ENCODE results near the gene ATP10A. TPM values are rescaled to one million over a fixed set of nuclear protein-coding genes. Genes with fewer than 3 reads are reported as not detected.

Gene ATP10A
- total RNA-seq, 1 experiment from 2014 or later: 0.02 TPM

DNA sequence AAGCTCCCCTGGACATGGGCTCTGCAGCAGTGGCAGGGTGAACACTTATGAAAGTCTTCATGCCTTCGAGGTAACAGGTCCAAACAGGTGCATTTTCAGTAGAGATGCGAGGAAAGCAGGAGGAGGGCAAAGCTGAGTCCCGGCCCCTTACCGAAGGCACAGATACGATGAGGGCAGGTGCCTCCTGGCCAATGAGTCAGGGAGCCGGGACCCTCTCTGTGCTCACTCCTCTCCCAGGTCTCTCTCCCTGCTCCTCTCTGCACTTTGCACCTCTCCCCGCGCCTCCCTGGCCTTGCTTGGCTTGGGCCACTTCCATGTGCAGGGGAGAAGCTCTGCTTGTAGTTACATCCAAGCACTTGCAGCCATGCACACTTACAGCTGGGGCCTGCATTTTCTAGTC is 187.1 kb downstream of the ATP10A start:
- ChIA-PET CTCF (no interaction called here), POLR2A (no interaction called here), RAD21 (ENCODE audit: low non-redundant PET in 1 of 2, low total read pairs in 2 of 2, uncharacterized antibody in 2 of 2, unreplicated experiment in 2 of 2) (interaction anchor here in 1 of 2 experiments (0.7 kb wide), 1 partner anchor 108 kb away, joined by 3 read pairs; no protein-coding TSS in a partner anchor)
- Histone ChIP-seq H2AFZ (ENCODE audit: low read depth, low read length, poor library complexity, severe bottlenecking) (no peak overlapping the region), H4K20me1 (ENCODE audit: insufficient read depth) (no peaks in the 10 kb centered on the region), H3K4me3 (replicated peaks in 1 of 2; ENCODE audit: low read depth in 1 of 2, low read length in 2 of 2) (no peak overlapping the region), H3K4me1 (ENCODE audit: control insufficient read depth in 1 of 2, insufficient read depth in 2 of 2, low read length in 2 of 2) (no peaks in the 10 kb centered on the region), H3K27me3 (ENCODE audit: insufficient read depth, low read length) (no peaks in the 10 kb centered on the region), H3K9me2 (ENCODE audit: insufficient read depth) (no peaks in the 10 kb centered on the region), H3K9ac (ENCODE audit: low read length) (no peak overlapping the region), H3K36me3 (ENCODE audit: control insufficient read depth in 1 of 2, insufficient read depth in 2 of 2, low read length in 2 of 2) (no peaks in the 10 kb centered on the region), H3K27ac (ENCODE audit: low read depth, low read length) (no peak overlapping the region), H3K79me2 (ENCODE audit: insufficient read depth, low read length) (no peaks in the 10 kb centered on the region), H3K4me2 (ENCODE audit: low read length) (no peak overlapping the region), H3K9me3 (ENCODE audit: control insufficient read depth in 1 of 2, insufficient read depth in 1 of 2, low read depth in 1 of 2, low read length in 2 of 2) (peaks cover 3 to 51% of the 10 kb centered on the region in 2 experiments; a peak in 2 of 4 replicates)
- ATAC-seq: no peak
- TF ChIP-seq, protein P1, sequence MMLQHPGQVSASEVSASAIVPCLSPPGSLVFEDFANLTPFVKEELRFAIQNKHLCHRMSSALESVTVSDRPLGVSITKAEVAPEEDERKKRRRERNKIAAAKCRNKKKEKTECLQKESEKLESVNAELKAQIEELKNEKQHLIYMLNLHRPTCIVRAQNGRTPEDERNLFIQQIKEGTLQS (IDR thresholded peaks at IDR 0.05): no peak
- no peak for DNase-seq (ENCODE audit: low read depth, low spot score)
- no TSS peak for BruUV-seq (replicated peaks)
- intact Hi-C loops (cut with micrococcal nuclease): no loop called here

DNA sequence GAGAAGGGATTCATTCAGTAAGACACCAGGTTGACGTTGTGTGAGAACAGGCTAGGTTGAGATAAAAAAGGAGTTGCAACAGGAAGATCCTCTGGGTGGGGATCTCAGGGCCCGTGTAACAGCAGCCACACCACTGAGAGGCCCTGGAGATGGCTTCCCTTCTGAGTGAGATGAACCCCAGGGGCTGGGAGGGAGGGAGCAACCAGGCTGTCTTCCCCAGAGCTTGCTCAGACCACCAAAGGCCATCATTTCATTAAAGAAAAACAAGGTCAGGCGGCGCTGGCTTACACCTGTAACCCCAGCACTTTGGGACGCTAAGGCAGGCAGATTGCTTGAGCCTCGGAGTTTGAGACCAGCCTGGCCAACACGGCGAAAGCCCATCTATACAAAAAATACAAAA is 187.7 kb downstream of the ATP10A start:
- Histone ChIP-seq H3K9me2 (ENCODE audit: insufficient read depth) (no peaks in the 10 kb centered on the region), H3K4me1 (ENCODE audit: control insufficient read depth in 1 of 2, insufficient read depth in 2 of 2, low read length in 2 of 2) (no peaks in the 10 kb centered on the region), H2AFZ (ENCODE audit: low read depth, low read length, poor library complexity, severe bottlenecking) (no peak overlapping the region), H3K9me3 (ENCODE audit: control insufficient read depth in 1 of 2, insufficient read depth in 1 of 2, low read depth in 1 of 2, low read length in 2 of 2) (peaks cover 3 to 46% of the 10 kb centered on the region in 2 experiments; a peak in 2 of 4 replicates), H3K36me3 (ENCODE audit: control insufficient read depth in 1 of 2, insufficient read depth in 2 of 2, low read length in 2 of 2) (no peaks in the 10 kb centered on the region), H3K27me3 (ENCODE audit: insufficient read depth, low read length) (no peaks in the 10 kb centered on the region), H3K9ac (ENCODE audit: low read length) (no peak overlapping the region), H3K4me3 (replicated peaks in 1 of 2; ENCODE audit: low read depth in 1 of 2, low read length in 2 of 2) (no peak overlapping the region), H3K79me2 (ENCODE audit: insufficient read depth, low read length) (no peaks in the 10 kb centered on the region), H3K4me2 (ENCODE audit: low read length) (no peak overlapping the region), H4K20me1 (ENCODE audit: insufficient read depth) (no peaks in the 10 kb centered on the region), H3K27ac (ENCODE audit: low read depth, low read length) (no peak overlapping the region)
- ATAC-seq (no peak), DNase-seq (ENCODE audit: low read depth, low spot score) (no peak)
- intact Hi-C loops (cut with micrococcal nuclease): no loop called here
- POLR2A ChIA-PET: no interaction called here
- BruUV-seq (replicated peaks): no TSS peak
- CTCF ChIA-PET: no interaction called here
- RAD21 ChIA-PET (ENCODE audit: low non-redundant PET in 1 of 2, low total read pairs in 2 of 2, uncharacterized antibody in 2 of 2, unreplicated experiment in 2 of 2): no interaction called here
- no peak for TF ChIP-seq CBX3 (IDR thresholded peaks at IDR 0.05; ENCODE audit: low read depth)
- TF ChIP-seq CEBPB (IDR thresholded peaks at IDR 0.05; ENCODE audit: low read depth): no peak
- TF ChIP-seq, protein P2, sequence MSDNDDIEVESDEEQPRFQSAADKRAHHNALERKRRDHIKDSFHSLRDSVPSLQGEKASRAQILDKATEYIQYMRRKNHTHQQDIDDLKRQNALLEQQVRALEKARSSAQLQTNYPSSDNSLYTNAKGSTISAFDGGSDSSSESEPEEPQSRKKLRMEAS (IDR thresholded peaks at IDR 0.05): no peak
- TF ChIP-seq, protein P3, sequence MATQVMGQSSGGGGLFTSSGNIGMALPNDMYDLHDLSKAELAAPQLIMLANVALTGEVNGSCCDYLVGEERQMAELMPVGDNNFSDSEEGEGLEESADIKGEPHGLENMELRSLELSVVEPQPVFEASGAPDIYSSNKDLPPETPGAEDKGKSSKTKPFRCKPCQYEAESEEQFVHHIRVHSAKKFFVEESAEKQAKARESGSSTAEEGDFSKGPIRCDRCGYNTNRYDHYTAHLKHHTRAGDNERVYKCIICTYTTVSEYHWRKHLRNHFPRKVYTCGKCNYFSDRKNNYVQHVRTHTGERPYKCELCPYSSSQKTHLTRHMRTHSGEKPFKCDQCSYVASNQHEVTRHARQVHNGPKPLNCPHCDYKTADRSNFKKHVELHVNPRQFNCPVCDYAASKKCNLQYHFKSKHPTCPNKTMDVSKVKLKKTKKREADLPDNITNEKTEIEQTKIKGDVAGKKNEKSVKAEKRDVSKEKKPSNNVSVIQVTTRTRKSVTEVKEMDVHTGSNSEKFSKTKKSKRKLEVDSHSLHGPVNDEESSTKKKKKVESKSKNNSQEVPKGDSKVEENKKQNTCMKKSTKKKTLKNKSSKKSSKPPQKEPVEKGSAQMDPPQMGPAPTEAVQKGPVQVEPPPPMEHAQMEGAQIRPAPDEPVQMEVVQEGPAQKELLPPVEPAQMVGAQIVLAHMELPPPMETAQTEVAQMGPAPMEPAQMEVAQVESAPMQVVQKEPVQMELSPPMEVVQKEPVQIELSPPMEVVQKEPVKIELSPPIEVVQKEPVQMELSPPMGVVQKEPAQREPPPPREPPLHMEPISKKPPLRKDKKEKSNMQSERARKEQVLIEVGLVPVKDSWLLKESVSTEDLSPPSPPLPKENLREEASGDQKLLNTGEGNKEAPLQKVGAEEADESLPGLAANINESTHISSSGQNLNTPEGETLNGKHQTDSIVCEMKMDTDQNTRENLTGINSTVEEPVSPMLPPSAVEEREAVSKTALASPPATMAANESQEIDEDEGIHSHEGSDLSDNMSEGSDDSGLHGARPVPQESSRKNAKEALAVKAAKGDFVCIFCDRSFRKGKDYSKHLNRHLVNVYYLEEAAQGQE (IDR thresholded peaks at IDR 0.05; ENCODE audit: low read depth): no peak
- TF ChIP-seq EZH2 (IDR thresholded peaks at IDR 0.05): no peak
- TF ChIP-seq, protein P4, sequence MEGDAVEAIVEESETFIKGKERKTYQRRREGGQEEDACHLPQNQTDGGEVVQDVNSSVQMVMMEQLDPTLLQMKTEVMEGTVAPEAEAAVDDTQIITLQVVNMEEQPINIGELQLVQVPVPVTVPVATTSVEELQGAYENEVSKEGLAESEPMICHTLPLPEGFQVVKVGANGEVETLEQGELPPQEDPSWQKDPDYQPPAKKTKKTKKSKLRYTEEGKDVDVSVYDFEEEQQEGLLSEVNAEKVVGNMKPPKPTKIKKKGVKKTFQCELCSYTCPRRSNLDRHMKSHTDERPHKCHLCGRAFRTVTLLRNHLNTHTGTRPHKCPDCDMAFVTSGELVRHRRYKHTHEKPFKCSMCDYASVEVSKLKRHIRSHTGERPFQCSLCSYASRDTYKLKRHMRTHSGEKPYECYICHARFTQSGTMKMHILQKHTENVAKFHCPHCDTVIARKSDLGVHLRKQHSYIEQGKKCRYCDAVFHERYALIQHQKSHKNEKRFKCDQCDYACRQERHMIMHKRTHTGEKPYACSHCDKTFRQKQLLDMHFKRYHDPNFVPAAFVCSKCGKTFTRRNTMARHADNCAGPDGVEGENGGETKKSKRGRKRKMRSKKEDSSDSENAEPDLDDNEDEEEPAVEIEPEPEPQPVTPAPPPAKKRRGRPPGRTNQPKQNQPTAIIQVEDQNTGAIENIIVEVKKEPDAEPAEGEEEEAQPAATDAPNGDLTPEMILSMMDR (IDR thresholded peaks at IDR 0.05 in 2 of 3, conservative IDR thresholded peaks at IDR 0.05 in 1 of 3; ENCODE audit: borderline replicate concordance in 1 of 3, insufficient read depth in 1 of 3, low read depth in 2 of 3, low read length in 2 of 3): no peak
- TF ChIP-seq FOSL1 (IDR thresholded peaks at IDR 0.05; ENCODE audit: low read depth): no peak
- no peak for TF ChIP-seq EZH2phosphoT487 (IDR thresholded peaks at IDR 0.05; ENCODE audit: borderline replicate concordance)
- TF ChIP-seq JUND (IDR thresholded peaks at IDR 0.05): no peak
- TF ChIP-seq EGR1 (IDR thresholded peaks at IDR 0.05; ENCODE audit: low read depth): no peak
- TF ChIP-seq SIN3A (IDR thresholded peaks at IDR 0.05; ENCODE audit: low read depth): no peak
- TF ChIP-seq POLR2A (IDR thresholded peaks at IDR 0.05; ENCODE audit: borderline replicate concordance, extremely low read depth, insufficient read depth, insufficient read length): no peak
- no peak for TF ChIP-seq TCF7L2 (IDR thresholded peaks at IDR 0.05; ENCODE audit: borderline replicate concordance, extremely low read depth, insufficient read depth, insufficient read length)
- TF ChIP-seq SP1 (IDR thresholded peaks at IDR 0.05; ENCODE audit: low read depth): no peak
- no peak for TF ChIP-seq ZNF274 (IDR thresholded peaks at IDR 0.05; ENCODE audit: low read depth, low read length)
- TF ChIP-seq, protein P1 (IDR thresholded peaks at IDR 0.05): no peak
